Activated naive CD4-positive, alpha-beta T cell treated with anti-CD3 and anti-CD28 coated beads for 36 hours (primary cell): ENCODE results near the gene LYPLA2. TPM values are rescaled to one million over a fixed set of nuclear protein-coding genes. Genes with fewer than 3 reads are reported as not detected.
"Not testable (repeated sequence)": the region's sequence is repeated elsewhere in the genome, so short reads cannot be mapped to it uniquely, and the experiment has no call there.

ENCODE experiments used
- CTCF ChIA-PET: fragments of 350-600 bp; sonication (Branson Sonifier 250); formaldehyde crosslinking; loops from one replicate; lab custom pipeline; 2021; ENCODE audit warnings: antibody characterized with exemption; lab: Charles Lee
- DNase-seq: peaks from one replicate; pipeline ENCODE4 v3.0.0-alpha.2; 2020
- H3K27ac Mint-ChIP-seq: one replicate; pipeline ENCODE4 v1.8.0; 2021; ENCODE audit warnings: mild to moderate bottlenecking, mixed read lengths
- H3K27me3 Mint-ChIP-seq: one replicate; pipeline ENCODE4 v1.8.0; 2021; ENCODE audit warnings: low read depth, mixed read lengths
- H3K36me3 Mint-ChIP-seq: one replicate; pipeline ENCODE4 v1.8.0; 2021; ENCODE audit warnings: low read depth, mixed read lengths
- H3K4me1 Mint-ChIP-seq: one replicate; pipeline ENCODE4 v1.8.0; 2021; ENCODE audit warnings: low read depth, mixed read lengths
- H3K4me3 Mint-ChIP-seq: one replicate; pipeline ENCODE4 v1.8.0; 2021; ENCODE audit warnings: mild to moderate bottlenecking, moderate library complexity, mixed read lengths
- H3K9me3 Mint-ChIP-seq: one replicate; pipeline ENCODE4 v1.8.0; 2021; ENCODE audit warnings: mixed read lengths
- intact Hi-C: fragments of 100-400 bp; cut with micrococcal nuclease; formaldehyde crosslinking; loops from one replicate; pipeline ENCODE4 v1.15.1; 2023
- total RNA-seq, 2 experiments: library from RNA; stranded (reverse); gene quantifications; one replicate each; pipeline ENCODE4 v1.2.3, GENCODE V29; 2021

The LYPLA2 gene
- total RNA-seq, 2 experiments from 2014 or later: 48.1 to 49.7 TPM

DNA sequence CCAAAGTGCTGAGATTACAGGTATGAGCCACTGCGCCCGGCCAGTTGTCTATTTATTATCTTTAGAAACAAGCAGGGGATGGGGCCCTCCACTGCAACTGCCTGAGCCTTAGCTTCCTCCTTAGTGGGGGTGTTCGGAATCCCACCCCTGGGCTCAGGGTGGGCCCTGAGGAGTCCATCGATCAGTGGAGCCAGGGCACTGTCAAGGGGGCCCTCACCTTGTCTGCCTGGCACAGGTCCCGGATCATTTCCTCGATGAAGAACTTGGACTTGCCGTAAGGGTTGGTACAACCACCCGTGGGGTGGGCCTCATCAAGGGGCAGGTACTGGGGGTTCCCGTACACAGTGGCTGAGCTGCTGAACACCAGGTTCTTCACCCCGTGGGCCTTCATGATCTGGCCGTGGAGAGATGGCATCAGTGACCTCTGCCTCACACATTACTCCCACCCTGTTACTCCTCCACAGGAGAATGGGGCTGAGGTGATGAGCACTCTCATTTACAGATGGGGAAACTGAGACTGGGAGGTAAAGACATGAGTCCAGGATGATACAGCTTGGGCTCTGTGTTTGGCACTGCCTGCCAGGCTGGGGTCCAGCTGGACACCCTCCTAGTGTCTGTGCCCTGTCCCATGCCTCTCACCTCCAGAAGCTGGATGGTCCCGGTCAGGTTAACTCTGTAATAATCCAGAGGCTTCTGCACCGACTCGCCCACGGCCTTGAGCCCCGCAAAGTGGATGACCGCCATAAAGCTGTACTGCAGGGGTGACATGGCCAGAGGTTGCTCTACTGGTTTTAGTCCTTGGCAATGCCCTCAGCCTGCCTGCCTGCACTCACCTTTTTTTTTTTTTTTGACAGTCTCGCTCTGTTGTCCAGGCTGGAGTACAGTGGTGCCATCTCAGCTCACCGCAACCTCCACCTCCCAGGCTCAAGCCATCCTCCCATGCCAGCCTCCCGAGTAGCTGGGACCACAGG, 6.8 kb downstream of the LYPLA2 start:
- no peak overlapping the region for H3K27ac Mint-ChIP-seq
- CTCF ChIA-PET: interaction anchor here (0.6 to 4.9 kb wide), 3 partner anchors 25 to 119 kb away, joined by 4 to 23 read pairs (median 4); no protein-coding TSS in a partner anchor
- no peak overlapping the region for H3K4me3 Mint-ChIP-seq
- no peaks in the 10 kb centered on the region for H3K9me3 Mint-ChIP-seq
- no peak for DNase-seq
- peaks cover 6% of the 10 kb centered on the region for H3K36me3 Mint-ChIP-seq
- H3K27me3 Mint-ChIP-seq: no peaks in the 10 kb centered on the region
- H3K4me1 Mint-ChIP-seq: peaks cover 14% of the 10 kb centered on the region
- intact Hi-C loops: no loop called here

DNA sequence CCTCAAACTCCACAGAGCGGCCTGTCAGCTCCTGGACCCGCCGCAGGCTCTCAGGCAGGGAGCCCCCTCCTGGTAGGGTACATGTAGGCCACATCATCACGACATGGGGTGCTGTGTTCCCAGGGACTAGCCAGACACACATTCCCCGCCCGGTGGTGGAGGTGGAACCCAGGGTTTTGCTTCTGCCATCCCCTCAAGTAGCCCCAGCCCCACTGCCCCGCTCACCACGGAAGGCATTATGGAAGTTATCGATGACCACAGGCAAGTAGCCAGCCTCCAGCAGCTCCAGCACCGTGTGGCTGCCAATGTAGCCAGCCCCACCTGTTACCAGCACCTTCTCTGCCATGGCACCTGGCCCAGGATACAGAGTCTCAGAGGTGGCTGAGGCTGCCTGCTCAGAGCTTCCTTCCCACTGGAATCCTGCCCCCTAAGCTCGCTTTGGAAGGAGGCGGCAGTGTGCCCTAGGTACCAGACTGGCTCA, 7.8 kb downstream of the LYPLA2 start:
- Mint-ChIP-seq H3K36me3 (peaks cover 6% of the 10 kb centered on the region), H3K4me1 (peaks cover 11% of the 10 kb centered on the region), H3K9me3 (no peaks in the 10 kb centered on the region), H3K27me3 (no peaks in the 10 kb centered on the region), H3K27ac (no peak overlapping the region), H3K4me3 (peak overlapping the region; percentile 92)
- intact Hi-C loops: no loop called here
- CTCF ChIA-PET: interaction anchor here (0.6 to 4.9 kb wide), 3 partner anchors 24 to 118 kb away, joined by 4 to 23 read pairs (median 4); no protein-coding TSS in a partner anchor
- no peak for DNase-seq

DNA sequence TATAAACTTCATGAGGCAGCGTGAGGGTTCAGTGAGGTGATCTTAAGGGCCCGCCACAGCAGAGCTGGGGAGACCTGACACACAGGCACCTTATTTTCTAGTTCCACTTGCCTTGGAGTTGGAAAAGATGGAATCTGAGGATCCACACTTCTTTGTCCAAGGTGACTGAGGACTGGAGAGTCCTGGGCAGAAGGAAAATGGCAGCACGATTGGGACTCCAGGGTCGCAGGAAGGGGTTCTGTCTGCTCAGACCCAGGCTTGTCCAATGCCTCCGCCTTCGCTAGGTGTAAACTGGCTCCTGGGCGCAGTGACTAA, 8.3 kb downstream of the LYPLA2 start:
- intact Hi-C loops: no loop called here
- no peaks in the 10 kb centered on the region for H3K9me3 Mint-ChIP-seq
- DNase-seq: no peak
- CTCF ChIA-PET: interaction anchor here (4.9 kb wide), 1 partner anchor 28 kb away, joined by 23 read pairs; no protein-coding TSS in a partner anchor
- H3K4me3 Mint-ChIP-seq: peak overlapping the region; percentile 92
- H3K4me1 Mint-ChIP-seq: peaks cover 11% of the 10 kb centered on the region
- peaks cover 6% of the 10 kb centered on the region for H3K36me3 Mint-ChIP-seq
- peak overlapping the region; percentile 80 for H3K27ac Mint-ChIP-seq
- H3K27me3 Mint-ChIP-seq: no peaks in the 10 kb centered on the region

DNA sequence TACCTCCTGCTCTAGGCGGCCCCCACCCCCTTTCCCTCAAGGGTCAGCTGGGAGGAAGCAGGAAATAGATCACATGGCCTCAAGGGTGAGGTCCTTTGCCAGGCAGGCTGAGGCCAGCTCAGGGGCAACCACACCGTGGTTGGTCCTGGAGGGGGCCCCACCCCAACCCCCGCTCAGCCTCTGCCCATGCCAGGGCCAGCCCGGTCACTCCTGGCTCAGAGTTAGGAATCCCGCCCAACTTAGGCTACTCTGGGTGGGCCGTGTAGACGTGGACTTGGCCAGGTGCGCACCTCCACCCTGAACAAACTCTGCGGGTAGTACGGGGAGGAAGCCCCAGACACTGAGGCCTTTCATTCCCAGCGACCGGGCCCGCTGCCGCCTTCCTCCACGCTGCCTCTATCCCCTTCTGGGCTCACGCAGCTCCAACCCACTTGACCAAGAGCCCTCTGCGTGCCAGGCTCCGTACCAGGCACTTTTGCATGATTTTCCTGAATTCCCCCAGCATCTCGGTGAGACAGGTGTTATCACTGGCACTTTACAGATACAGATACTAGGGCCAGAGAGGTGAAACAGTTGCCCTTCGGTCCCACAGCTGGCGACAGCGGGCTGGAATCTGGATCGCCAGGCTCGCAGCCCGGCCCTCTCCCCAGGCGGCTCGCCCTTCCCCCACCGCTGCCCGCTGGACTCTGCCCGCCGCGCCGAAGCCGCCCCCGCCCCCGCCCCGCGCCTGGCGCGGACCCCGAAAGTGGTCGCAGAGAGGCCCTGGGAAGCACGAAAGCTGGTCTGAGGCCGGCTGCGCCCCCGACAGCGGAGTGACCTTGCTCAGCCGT, 8.8 kb downstream of the LYPLA2 start:
- Mint-ChIP-seq H3K36me3 (peaks cover 6% of the 10 kb centered on the region), H3K4me3 (peak overlapping the region; percentile 92), H3K27me3 (no peaks in the 10 kb centered on the region), H3K27ac (peak overlapping the region; percentile 80), H3K9me3 (no peaks in the 10 kb centered on the region), H3K4me1 (peaks cover 11% of the 10 kb centered on the region)
- intact Hi-C loops: loop anchor here (1.0 to 2.0 kb wide), 7 partner anchors 8 to 181 kb away; partner anchors contain the start of genes FUCA1, HMGCL, LYPLA2 and PITHD1
- CTCF ChIA-PET: interaction anchor here (3.7 to 4.9 kb wide), 2 partner anchors 11 to 29 kb away, joined by 22 to 23 read pairs; no protein-coding TSS in a partner anchor
- DNase-seq: peak; percentile 56

DNA sequence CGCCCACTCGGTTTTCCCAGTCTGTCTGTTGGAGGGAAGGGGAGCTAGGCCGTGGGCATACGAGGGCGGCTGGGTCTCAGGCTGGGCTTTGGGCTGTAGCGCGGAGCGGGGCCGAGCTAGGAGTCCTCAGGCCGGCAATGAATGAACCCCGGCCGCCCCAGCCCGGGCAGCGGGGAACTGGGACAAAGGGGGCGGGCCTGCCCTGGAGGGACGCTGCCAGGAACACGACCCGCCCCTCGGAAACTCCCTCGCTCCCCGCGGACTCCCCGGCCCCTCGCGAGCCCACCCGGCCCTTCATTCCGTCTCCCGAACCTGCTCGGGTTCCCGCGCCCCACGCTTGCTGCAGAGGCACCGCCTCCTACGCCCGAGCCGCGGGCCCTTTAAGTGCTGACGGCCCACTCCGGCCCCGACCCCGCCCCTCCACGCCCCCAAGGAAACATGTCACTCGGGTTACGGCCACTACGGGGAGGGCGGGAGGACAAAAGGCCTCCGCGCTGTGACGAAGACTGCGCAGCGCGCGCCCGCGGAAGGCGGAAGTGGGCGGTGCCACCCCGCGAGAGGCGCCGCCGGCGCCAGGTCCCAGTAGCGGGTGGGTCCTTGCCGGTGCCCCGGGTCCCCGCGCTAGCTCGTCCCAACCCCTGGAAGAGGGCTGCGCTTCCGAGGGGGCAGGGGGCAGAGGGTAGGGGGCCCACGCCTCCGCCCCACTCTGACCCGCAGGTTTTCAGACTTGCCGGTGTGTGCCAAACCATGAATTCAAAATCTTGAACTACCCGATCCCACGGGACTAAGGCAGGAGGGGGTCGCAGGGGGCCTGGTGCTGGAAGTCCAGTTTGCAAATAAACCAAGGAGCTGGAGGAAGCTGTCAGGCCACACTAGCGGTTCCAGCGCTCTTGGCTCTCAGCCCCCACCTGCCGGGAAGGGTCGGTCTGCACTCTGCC, 9.7 kb downstream of the LYPLA2 start, which contains the start of gene GALE:
Gene GALE (minus strand): TSS at position 355 of the 938 bp plus-strand sequence. CDS start 1,747 bp downstream, outside the sequence.
- intact Hi-C loops: loop anchor here (1.0 to 2.0 kb wide), 7 partner anchors 9 to 180 kb away; partner anchors contain the start of genes FUCA1, HMGCL, LYPLA2 and PITHD1
- peak within 1 kb of the TSS; percentile 92 for H3K4me3 Mint-ChIP-seq
- peaks cover 6% of the 10 kb centered on the region for H3K36me3 Mint-ChIP-seq
- peaks cover 11% of the 10 kb centered on the region for H3K4me1 Mint-ChIP-seq
- peak within 1 kb of the TSS; percentile 80 for H3K27ac Mint-ChIP-seq
- peak; percentile 98 for DNase-seq
- CTCF ChIA-PET: interaction anchor here (3.7 to 4.9 kb wide), 2 partner anchors 10 to 30 kb away, joined by 22 to 23 read pairs; no protein-coding TSS in a partner anchor
- H3K27me3 Mint-ChIP-seq: no peaks in the 10 kb centered on the region
- H3K9me3 Mint-ChIP-seq: no peaks in the 10 kb centered on the region

DNA sequence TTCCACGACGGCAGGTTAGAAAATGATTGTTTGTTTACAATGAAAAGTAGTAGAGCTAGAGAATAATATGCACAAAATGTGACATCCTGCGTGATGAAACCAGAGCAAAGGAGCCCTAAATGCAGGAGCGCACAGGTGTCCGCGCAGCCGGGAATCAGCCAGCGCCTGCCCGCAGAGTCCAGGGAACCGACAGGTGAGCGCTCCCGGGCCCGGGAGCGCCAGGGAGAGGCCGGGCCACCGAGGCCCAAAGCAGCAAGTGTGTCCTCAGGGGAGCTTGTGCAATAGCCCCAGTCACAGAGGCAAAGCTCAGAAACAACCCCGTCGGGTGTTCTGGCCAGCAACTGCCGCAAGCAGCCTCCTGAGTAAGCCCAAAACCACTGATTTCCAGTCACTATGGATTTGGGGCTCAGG, 10.4 kb downstream of the LYPLA2 start:
- DNase-seq: no peak
- Mint-ChIP-seq H3K27ac (peak overlapping the region; percentile 15), H3K9me3 (no peaks in the 10 kb centered on the region), H3K4me3 (peak overlapping the region; percentile 92), H3K4me1 (peaks cover 11% of the 10 kb centered on the region), H3K36me3 (peaks cover 6% of the 10 kb centered on the region), H3K27me3 (no peaks in the 10 kb centered on the region)
- intact Hi-C loops: loop anchor here (2.0 kb wide), 1 partner anchor 67 kb away; the partner anchor contains the start of gene FUCA1
- CTCF ChIA-PET: interaction anchor here (3.7 to 4.9 kb wide), 2 partner anchors 9 to 30 kb away, joined by 22 to 23 read pairs; no protein-coding TSS in a partner anchor

DNA sequence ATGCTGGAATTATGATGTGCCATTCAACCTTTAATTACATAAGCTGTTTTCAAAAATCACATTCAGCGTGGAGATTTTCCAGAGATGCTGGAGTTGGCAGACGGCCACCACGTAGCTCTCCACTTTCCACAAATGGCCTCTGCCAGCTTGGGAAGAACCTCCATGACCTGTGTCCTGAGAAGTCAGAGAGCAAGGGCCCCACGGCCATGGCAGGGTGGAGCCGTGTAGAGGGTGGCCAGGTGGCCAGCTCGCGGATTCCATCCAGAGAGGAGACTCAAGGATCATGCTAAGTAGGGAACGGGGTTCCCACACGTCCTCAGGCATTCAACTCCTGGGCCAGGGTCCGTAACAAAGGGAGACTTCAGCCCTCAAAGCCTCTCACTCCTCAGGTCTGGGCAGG, 10.9 kb downstream of the LYPLA2 start:
- no peak for DNase-seq
- intact Hi-C loops: loop anchor here (2.0 kb wide), 1 partner anchor 67 kb away; the partner anchor contains the start of gene FUCA1
- H3K9me3 Mint-ChIP-seq: no peaks in the 10 kb centered on the region
- CTCF ChIA-PET: interaction anchor here (0.6 to 4.9 kb wide), 4 partner anchors 9 to 115 kb away, joined by 4 to 23 read pairs (median 13); no protein-coding TSS in a partner anchor
- no peaks in the 10 kb centered on the region for H3K27me3 Mint-ChIP-seq
- H3K4me1 Mint-ChIP-seq: peaks cover 11% of the 10 kb centered on the region
- H3K27ac Mint-ChIP-seq: no peak overlapping the region
- no peak overlapping the region for H3K4me3 Mint-ChIP-seq
- peaks cover 4% of the 10 kb centered on the region for H3K36me3 Mint-ChIP-seq

DNA sequence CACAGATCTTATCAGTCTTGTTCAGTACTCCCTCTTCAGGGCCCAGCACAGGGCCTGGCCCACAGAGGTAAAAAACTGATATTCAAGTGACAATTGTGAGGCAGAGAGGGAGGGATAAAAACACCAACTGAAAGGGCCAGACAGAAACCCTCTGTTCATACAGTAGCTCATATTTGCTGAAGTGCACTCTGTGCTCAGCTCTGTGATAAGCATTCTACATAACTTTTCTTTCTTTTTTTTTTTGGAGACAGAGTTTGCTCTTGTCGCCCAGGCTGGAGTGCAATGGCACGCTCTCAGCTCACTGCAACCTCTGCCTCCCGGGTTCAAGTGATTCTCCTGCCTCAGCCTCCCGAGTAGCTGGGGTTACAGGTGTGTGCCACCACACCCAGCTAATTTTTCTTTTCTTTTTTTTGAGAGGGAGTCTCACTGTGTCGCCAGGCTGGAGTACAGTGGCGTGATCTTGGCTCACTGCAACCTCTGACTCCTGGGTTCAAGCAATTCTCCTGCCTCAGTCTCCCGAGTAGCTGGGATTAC, 11.9 kb downstream of the LYPLA2 start:
- intact Hi-C loops, H3K9me3 Mint-ChIP-seq, H3K4me3 Mint-ChIP-seq, H3K36me3 Mint-ChIP-seq, DNase-seq, H3K27me3 Mint-ChIP-seq, H3K27ac Mint-ChIP-seq: not testable (repeated sequence)
- CTCF ChIA-PET: interaction anchor here (0.6 to 3.7 kb wide), 3 partner anchors 8 to 114 kb away, joined by 3 to 22 read pairs (median 4); no protein-coding TSS in a partner anchor
- H3K4me1 Mint-ChIP-seq: peaks cover 11% of the 10 kb centered on the region

DNA sequence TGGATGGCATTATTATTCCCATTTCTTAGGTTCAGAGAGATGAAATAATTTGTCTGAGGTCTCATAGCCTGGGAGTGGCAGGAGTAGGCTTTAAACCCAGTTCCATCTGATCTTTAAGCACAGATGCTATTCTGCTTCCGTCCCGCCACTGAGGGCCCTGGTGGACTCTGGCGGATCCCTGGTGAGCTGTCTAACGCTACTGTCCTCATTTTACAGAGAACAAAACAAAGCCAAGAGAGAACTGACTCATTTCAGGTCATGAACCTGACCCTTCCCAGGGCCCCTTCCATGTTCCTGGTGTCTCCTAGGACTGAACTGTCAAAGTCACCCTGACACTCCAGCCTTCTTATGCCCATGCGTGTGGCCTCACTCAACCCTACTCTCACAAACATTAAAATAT, 12.7 kb downstream of the LYPLA2 start:
- H3K4me3 Mint-ChIP-seq: no peak overlapping the region
- no peaks in the 10 kb centered on the region for H3K27me3 Mint-ChIP-seq
- peaks cover 2% of the 10 kb centered on the region for H3K36me3 Mint-ChIP-seq
- intact Hi-C loops: no loop called here
- no peaks in the 10 kb centered on the region for H3K9me3 Mint-ChIP-seq
- CTCF ChIA-PET: interaction anchor here (3.7 kb wide), 1 partner anchor 7 kb away, joined by 22 read pairs; no protein-coding TSS in a partner anchor
- H3K4me1 Mint-ChIP-seq: peaks cover 11% of the 10 kb centered on the region
- no peak for DNase-seq
- no peak overlapping the region for H3K27ac Mint-ChIP-seq

DNA sequence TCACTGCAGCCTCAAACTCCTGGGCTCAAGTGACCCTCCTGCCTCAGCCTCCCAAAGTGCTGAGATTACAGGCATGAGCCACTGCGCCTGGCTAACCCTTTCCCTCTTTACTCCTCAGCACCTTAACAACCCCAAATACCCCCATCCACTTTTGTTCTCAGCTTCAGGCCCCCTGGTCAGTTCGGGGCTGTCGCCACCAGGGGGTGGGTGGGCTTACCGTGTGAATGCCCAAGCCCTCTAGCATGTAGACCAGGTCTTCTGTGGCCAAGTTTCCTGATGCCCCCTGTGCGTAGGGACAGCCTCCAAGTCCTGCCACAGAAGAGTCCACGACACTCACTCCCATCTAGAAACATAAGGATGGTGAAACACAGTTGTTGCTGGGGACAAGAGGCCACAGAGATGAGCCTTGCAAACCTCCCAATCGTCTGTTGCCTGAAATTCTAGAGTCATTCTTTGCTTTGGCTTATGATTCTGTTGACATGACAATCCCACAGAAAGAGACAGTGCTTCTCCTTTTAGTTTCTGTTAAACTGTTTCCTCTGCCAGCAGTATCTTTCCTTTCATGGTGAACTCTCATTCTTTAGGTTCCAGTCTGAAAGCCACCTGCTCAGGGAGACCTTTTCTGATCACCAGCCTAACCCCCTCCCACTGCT, 13.4 kb downstream of the LYPLA2 start:
- Mint-ChIP-seq H3K9me3 (no peaks in the 10 kb centered on the region), H3K4me3 (no peak overlapping the region), H3K4me1 (peaks cover 9% of the 10 kb centered on the region), H3K27ac (no peak overlapping the region), H3K36me3 (peaks cover 2% of the 10 kb centered on the region), H3K27me3 (no peaks in the 10 kb centered on the region)
- no peak for DNase-seq
- intact Hi-C loops: no loop called here
- CTCF ChIA-PET: no interaction called here
